Stimulated activated CD4-positive, alpha-beta T cell treated with anti-CD3 and anti-CD28 coated beads, TNF-alpha, amount 100 ng/mL, for 1 hour (primary cell): ENCODE results near the gene TXNRD2.
A peak's percentile ranks its signal among the peaks of the same experiment; 100 is the strongest.

Experiments
- DNase-seq, 3 donors: peaks; one replicate each; pipeline ENCODE4 v3.0.0-alpha.2; 2020; ENCODE audit warnings: low read depth in 3 of 3, low spot score in 1 of 3

Gene TXNRD2

GRCh38 chr22:19980766-19981165 is 39.1 kb upstream of the TXNRD2 start:
- no peak for DNase-seq

- DNase-seq = no peak
These were observed 38.3 kb upstream of the TXNRD2 start for GRCh38 chr22:19979712-19980493.

GRCh38 chr22:19978748-19979147 is 37.1 kb upstream of the TXNRD2 start:
- no peak for DNase-seq

GRCh38 chr22:19977296-19978243 is 36.0 kb upstream of the TXNRD2 start:
- no peak for DNase-seq

GRCh38 chr22:19976671-19977070 is 35.1 kb upstream of the TXNRD2 start:
- no peak for DNase-seq

- no peak for DNase-seq
These were observed 34.1 kb upstream of the TXNRD2 start for GRCh38 chr22:19975707-19976035.

GRCh38 chr22:19974935-19975706 is 33.5 kb upstream of the TXNRD2 start:
- DNase-seq = no peak

- no peak for DNase-seq
These were observed 32.7 kb upstream of the TXNRD2 start for GRCh38 chr22:19974268-19974861.

- no peak for DNase-seq
These were observed 32.1 kb upstream of the TXNRD2 start for GRCh38 chr22:19973551-19974267.

- no peak for DNase-seq
These were observed 31.3 kb upstream of the TXNRD2 start for GRCh38 chr22:19972652-19973550.

GRCh38 chr22:19972251-19972650 is 30.6 kb upstream of the TXNRD2 start:
- no peak for DNase-seq

GRCh38 chr22:19971276-19972124 is 29.9 kb upstream of the TXNRD2 start:
- no peak for DNase-seq

- DNase-seq = peak; percentile 54 to 81 (median 66)
These were observed 29.1 kb upstream of the TXNRD2 start for GRCh38 chr22:19970479-19971275.

GRCh38 chr22:19970031-19970478 is 28.4 kb upstream of the TXNRD2 start:
- no peak for DNase-seq

GRCh38 chr22:19969141-19969928 is 27.7 kb upstream of the TXNRD2 start:
- DNase-seq = no peak

GRCh38 chr22:19968450-19968891 is 26.9 kb upstream of the TXNRD2 start:
- no peak for DNase-seq
